MM.1S (cell line): Measurements from ENCODE around the gene ADAMTSL2.

Source experiments
- CTCF ChIP-seq: fragments of 300-600 bp; sonication (generic); IDR thresholded peaks from 2 replicates; pipeline ENCODE4 v1.5.1; 2016; ENCODE audit warnings: antibody characterized with exemption, low read length, mixed read lengths
- EZH2 ChIP-seq: fragments of 300-600 bp; sonication (generic); optimal IDR thresholded peaks from 2 replicates; pipeline ENCODE3; 2017; ENCODE audit warnings: low read depth, mild to moderate bottlenecking, antibody characterized with exemption, low read length, mixed read lengths
- EZH2phosphoT487 ChIP-seq: fragments of 300-600 bp; sonication (generic); IDR thresholded peaks from 2 replicates; pipeline ENCODE4 v1.6.1; 2018; ENCODE audit warnings: antibody characterized with exemption, low read length

DNA sequence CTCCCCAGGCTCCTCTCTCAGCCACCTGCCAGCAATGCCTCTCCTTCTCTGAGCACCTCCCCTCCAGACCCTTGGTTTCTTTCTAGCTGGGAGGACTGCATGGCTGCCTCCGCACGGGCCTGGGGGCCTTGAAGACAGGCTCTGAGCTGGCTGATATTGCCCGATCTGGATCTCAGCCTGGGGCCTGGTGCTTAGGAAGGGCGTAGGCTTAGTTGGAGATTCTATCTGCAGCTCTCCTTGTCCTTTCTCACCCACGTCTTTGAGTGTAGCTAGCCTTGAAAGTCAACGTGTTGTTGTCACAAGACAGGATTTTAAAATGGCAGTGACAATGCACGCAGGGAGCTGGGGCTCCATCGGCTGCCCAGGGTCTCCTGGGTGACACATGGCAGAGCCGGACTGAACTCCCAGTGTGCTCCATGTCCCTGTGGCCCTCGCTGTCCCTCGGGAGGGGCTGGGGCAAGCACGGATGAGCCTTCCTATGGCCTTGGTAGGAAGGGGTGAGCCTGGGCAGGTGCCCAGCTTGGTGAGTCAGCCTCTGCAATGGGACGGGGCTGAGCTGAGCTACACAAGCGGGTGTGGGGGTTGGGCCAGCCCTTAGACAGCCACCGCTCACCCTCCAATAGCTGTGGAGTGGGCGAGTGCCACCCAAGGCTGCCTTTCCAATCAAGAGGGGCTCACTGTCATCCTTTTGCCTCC lies 9.4 kb downstream of the ADAMTSL2 start:
- TF ChIP-seq CTCF (no peak), EZH2 (no peak), EZH2phosphoT487 (no peak)
